Ectodermal cell (in vitro differentiated cells): ENCODE results near the gene NOX3.

Source experiments
- H3K27ac ChIP-seq: 2 replicates; pipeline ENCODE4 v1.7.0; 2013; ENCODE audit warnings: mild to moderate bottlenecking, low read depth, low read length; ENCODE audit not compliant: insufficient read depth, poor library complexity, severe bottlenecking
- H3K27me3 ChIP-seq: 2 replicates; pipeline ENCODE4 v1.7.0; 2013; ENCODE audit warnings: mild to moderate bottlenecking, low read length; ENCODE audit not compliant: insufficient read depth, control insufficient read depth, poor library complexity, severe bottlenecking
- H3K36me3 ChIP-seq: one replicate; pipeline ENCODE4 v1.7.0; 2013; ENCODE audit warnings: low read length; ENCODE audit not compliant: control insufficient read depth, insufficient read depth
- H3K4me1 ChIP-seq: one replicate; pipeline ENCODE4 v1.7.0; 2013; ENCODE audit warnings: low read length; ENCODE audit not compliant: control insufficient read depth, insufficient read depth
- H3K4me3 ChIP-seq: 2 replicates; pipeline ENCODE4 v1.7.0; 2013; ENCODE audit warnings: low read depth, low read length, control low read depth; ENCODE audit not compliant: insufficient read depth
- H3K9me3 ChIP-seq: 2 replicates; pipeline ENCODE4 v1.7.0; 2013; ENCODE audit warnings: mild to moderate bottlenecking, low read length, moderate library complexity; ENCODE audit not compliant: control insufficient read depth
- WGBS, 2 experiments: methylation state at CpG; one replicate each; pipeline ENCODE4 v1.1.7; 2013; ENCODE audit warnings: missing lambda C conversion rate in 2 of 2; 5-methylcytosine and 5-hydroxymethylcytosine counted together

NOX3 gene

GRCh38 chr6:155448668-155449449, 6.8 kb downstream of the NOX3 start:
- Histone ChIP-seq H3K9me3 (no peaks in the 10 kb centered on the region), H3K4me3 (no peak overlapping the region), H3K4me1 (peaks cover 11% of the 10 kb centered on the region), H3K36me3 (no peaks in the 10 kb centered on the region), H3K27me3 (no peaks in the 10 kb centered on the region), H3K27ac (no peak overlapping the region)
- WGBS, 2 experiments: 55 to 57% methylated on average over 5 of the region's 5 CpGs

- Histone ChIP-seq H3K9me3 (no peaks in the 10 kb centered on the region), H3K4me3 (no peak overlapping the region), H3K36me3 (no peaks in the 10 kb centered on the region), H3K4me1 (peaks cover 11% of the 10 kb centered on the region), H3K27me3 (no peaks in the 10 kb centered on the region), H3K27ac (no peak overlapping the region)
These were observed 7.7 kb downstream of the NOX3 start for GRCh38 chr6:155447949-155448348.

- 83 to 87% methylated on average over 9 of the region's 9 CpGs for WGBS, 2 experiments
- Histone ChIP-seq H3K27ac (no peak overlapping the region), H3K36me3 (no peaks in the 10 kb centered on the region), H3K4me1 (peaks cover 11% of the 10 kb centered on the region), H3K4me3 (no peak overlapping the region), H3K27me3 (no peaks in the 10 kb centered on the region), H3K9me3 (no peaks in the 10 kb centered on the region)
These were observed 10.4 kb downstream of the NOX3 start for GRCh38 chr6:155444952-155445903.

DNA sequence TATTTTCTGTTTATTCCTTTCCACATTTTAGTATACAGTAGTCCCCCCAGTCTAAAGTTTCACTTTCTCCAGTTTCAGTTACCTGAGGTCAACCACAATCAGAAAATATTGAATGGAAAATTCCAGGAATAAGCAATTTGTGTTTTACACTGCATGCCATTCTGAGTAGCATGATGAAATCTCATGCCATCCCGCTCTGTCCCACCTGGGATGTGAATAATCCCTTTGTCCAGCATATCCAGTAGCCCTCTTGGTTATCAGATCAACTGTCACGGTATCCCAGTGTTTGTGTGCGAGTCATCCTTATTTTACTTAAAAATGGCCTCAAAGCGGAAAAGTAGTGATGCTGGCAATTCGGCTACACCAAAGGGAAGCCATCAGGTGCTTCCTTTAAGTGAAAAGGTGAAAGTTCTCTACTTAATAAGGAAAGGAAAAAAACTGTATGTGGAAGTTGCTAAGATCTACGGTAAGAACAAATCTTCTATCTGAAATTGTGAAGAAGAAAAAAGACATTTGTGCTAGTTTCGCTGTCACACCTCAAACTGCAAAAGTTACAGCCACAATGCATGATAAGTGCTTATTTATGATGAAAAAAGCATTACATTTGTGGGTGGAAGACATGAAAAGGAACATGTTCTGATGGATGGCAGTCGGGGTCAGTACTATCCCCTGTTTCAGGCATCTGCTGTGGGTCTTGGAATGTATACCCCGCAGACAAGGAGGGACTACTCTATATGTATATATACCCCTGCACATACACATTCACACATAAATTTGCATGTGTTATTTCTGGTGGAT, 11.3 kb downstream of the NOX3 start:
- no peaks in the 10 kb centered on the region for H3K36me3 ChIP-seq
- H3K4me1 ChIP-seq: peaks cover 3% of the 10 kb centered on the region
- H3K9me3 ChIP-seq: no peaks in the 10 kb centered on the region
- no peak overlapping the region for H3K4me3 ChIP-seq
- no peak overlapping the region for H3K27ac ChIP-seq
- WGBS, 2 experiments: 94 to 96% methylated on average over 8 of the region's 9 CpGs
- H3K27me3 ChIP-seq: no peaks in the 10 kb centered on the region

DNA sequence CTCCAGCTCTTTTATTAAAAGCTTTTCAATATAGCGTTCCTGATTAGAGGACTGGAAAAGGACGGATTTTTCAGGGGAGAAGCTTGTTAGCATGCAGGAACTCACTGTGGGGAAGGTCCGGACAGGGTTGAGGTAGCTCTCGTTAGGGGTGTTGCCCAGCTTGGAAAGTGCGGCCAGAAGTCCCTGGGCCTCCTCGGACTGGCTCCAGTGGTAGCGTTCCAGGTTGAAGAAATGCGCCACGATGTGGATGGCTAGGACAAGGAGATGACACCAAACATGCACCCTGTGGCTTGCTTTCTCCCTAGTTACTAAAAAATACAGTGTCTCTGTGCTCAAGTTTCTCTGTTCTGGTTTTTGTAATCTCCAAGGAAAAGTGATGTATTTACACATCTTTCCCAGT, 12.5 kb downstream of the NOX3 start:
- H3K36me3 ChIP-seq: no peaks in the 10 kb centered on the region
- H3K4me3 ChIP-seq: no peak overlapping the region
- 92 to 93% methylated on average over 9 of the region's 9 CpGs for WGBS, 2 experiments
- no peak overlapping the region for H3K27ac ChIP-seq
- no peaks in the 10 kb centered on the region for H3K9me3 ChIP-seq
- no peaks in the 10 kb centered on the region for H3K27me3 ChIP-seq
- H3K4me1 ChIP-seq: no peaks in the 10 kb centered on the region

DNA sequence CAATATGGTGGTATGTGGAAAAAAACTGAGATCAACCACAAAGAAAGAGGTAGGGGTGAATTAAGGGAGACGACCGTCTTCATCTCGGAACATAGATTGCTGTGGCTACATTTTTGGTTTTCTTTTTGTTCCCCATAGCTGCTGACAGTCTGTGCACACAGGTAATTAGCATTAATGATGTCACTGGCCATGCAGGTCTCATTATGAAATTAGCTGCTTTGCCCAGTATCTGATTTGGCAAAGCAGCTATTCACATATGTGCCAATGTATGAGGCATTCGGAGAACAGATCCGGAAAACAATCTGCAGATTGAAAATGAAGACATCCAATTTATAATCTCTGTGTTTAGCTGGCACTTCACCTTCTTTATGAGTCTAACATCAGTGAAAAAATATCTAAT, 13.1 kb downstream of the NOX3 start:
- Histone ChIP-seq H3K4me3 (no peak overlapping the region), H3K36me3 (no peaks in the 10 kb centered on the region)
- WGBS, 2 experiments: 96 to 98% methylated on average over 5 of the region's 5 CpGs

GRCh38 chr6:155441112-155441465, 14.6 kb downstream of the NOX3 start:
- Histone ChIP-seq H3K9me3 (no peaks in the 10 kb centered on the region), H3K4me3 (no peak overlapping the region), H3K27me3 (no peaks in the 10 kb centered on the region), H3K27ac (no peak overlapping the region), H3K36me3 (no peaks in the 10 kb centered on the region), H3K4me1 (no peaks in the 10 kb centered on the region)
- WGBS, 2 experiments: 86 to 100% methylated on average over 2 to 4 of the region's 4 CpGs

More for the DNA sequence above, 13.1 kb downstream of the NOX3 start:
- no peaks in the 10 kb centered on the region for H3K9me3 ChIP-seq
- H3K4me1 ChIP-seq: no peaks in the 10 kb centered on the region
- no peaks in the 10 kb centered on the region for H3K27me3 ChIP-seq
- no peak overlapping the region for H3K27ac ChIP-seq

GRCh38 chr6:155440398-155441111, 15.1 kb downstream of the NOX3 start:
- Histone ChIP-seq H3K9me3 (no peaks in the 10 kb centered on the region), H3K27me3 (no peaks in the 10 kb centered on the region), H3K4me3 (no peak overlapping the region), H3K4me1 (no peaks in the 10 kb centered on the region), H3K36me3 (no peaks in the 10 kb centered on the region), H3K27ac (no peak overlapping the region)
- WGBS, 2 experiments: 80 to 83% methylated on average over 6 of the region's 6 CpGs

DNA sequence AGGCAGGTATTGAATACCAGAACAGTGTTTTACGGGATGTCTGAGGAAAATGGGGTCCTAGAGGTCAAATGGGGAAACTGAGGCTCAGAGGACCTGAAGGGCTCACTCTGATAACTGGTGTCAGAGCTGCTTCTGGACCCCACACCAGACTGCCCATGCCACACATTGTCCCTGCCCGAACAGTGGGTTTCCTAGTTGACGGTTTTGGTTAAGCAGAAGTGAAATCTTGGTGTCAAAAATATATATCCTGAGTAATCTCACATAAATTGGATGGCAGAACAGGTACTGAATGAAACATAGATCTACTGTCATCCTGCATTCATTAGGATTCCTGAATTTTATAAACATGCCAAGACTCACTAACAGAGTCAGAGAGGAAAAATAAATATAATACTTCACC, 16.3 kb downstream of the NOX3 start:
- Histone ChIP-seq H3K4me1 (no peaks in the 10 kb centered on the region), H3K27me3 (no peaks in the 10 kb centered on the region), H3K36me3 (no peaks in the 10 kb centered on the region), H3K27ac (no peak overlapping the region), H3K4me3 (no peak overlapping the region), H3K9me3 (no peaks in the 10 kb centered on the region)
- WGBS, 2 experiments: 96 to 98% methylated on average over 3 of the region's 3 CpGs
